Measurements from ENCODE around the gene NIT1.

NIT1 gene

GRCh38 chr1:161160671-161161145, 42.8 kb downstream of the NIT1 start:
- DNase-seq: no peak
- no peak for TF ChIP-seq GATA1 (IDR thresholded peaks at IDR 0.05; ENCODE audit: low read depth, low read length)
- TF ChIP-seq POLR2A (IDR thresholded peaks at IDR 0.05; ENCODE audit: low read length): no peak

DNA sequence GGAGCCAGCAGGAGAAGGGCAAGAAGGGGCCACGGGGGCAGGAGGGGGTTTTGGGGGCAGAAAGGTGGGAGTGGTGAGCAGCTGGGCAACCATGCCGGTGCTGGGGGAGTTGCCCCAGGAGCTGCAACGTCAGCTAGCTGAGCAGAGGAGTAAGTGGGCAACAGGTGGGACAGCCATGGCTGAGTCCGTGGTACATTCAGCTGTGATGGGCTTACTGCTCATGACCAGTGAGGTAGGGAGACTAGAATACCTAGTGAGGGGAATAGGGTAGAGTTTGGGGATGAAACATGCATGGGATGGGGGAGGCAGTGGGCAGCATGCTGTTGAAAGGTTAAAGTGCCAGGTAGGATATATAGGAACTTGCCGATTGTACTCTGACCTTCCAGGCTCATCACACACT, 43.7 kb downstream of the NIT1 start:
- DNase-seq: no peak
- TF ChIP-seq GATA1 (IDR thresholded peaks at IDR 0.05; ENCODE audit: low read depth, low read length): no peak
- no peak for TF ChIP-seq POLR2A (IDR thresholded peaks at IDR 0.05; ENCODE audit: low read length)

- TF ChIP-seq POLR2A (IDR thresholded peaks at IDR 0.05; ENCODE audit: low read length) (no peak), GATA1 (IDR thresholded peaks at IDR 0.05; ENCODE audit: low read depth, low read length) (no peak)
These were observed 44.1 kb downstream of the NIT1 start for GRCh38 chr1:161162052-161162451.

GRCh38 chr1:161162806-161163205, 44.9 kb downstream of the NIT1 start:
- DNase-seq: no peak
- TF ChIP-seq GATA1 (IDR thresholded peaks at IDR 0.05; ENCODE audit: low read depth, low read length) (no peak), POLR2A (IDR thresholded peaks at IDR 0.05; ENCODE audit: low read length) (no peak)

More at GRCh38 chr1:161162052-161162451, 44.1 kb downstream of the NIT1 start:
- no peak for DNase-seq

DNA sequence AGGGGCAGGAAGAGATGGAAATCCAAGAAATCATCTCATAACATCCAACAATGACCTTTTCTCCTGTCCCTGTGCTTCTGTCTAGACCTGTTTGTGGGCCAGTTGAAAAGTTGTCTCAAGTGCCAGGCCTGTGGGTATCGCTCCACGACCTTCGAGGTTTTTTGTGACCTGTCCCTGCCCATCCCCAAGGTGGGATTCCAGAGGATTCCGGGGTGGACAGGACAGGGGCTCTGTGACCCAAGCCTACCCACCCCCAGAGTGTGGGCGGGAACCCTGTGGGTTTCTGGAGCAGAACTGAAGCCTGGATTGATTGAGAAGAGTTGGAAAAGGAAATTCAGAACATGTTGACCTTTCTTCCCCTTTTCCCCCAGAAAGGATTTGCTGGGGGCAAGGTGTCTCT, 45.9 kb downstream of the NIT1 start:
- no peak for TF ChIP-seq GATA1 (IDR thresholded peaks at IDR 0.05; ENCODE audit: low read depth, low read length)
- no peak for DNase-seq

GRCh38 chr1:161164901-161165610, 47.2 kb downstream of the NIT1 start:
- DNase-seq: peak; percentile 45 to 68
- TF ChIP-seq GATA1 (IDR thresholded peaks at IDR 0.05; ENCODE audit: low read depth, low read length): no peak
- TF ChIP-seq POLR2A (IDR thresholded peaks at IDR 0.05; ENCODE audit: low read length): no peak

- DNase-seq: peak; percentile 100
- peak; percentile 99 for TF ChIP-seq POLR2A (IDR thresholded peaks at IDR 0.05; ENCODE audit: low read length)
- TF ChIP-seq GATA1 (IDR thresholded peaks at IDR 0.05; ENCODE audit: low read depth, low read length): peak; percentile 99
These were observed 48.1 kb downstream of the NIT1 start, which contains the start of gene PPOX for GRCh38 chr1:161165742-161166668. PPOX (plus strand) TSS chr1:161166426; CDS start chr1:161166848, 422 bp downstream.

DNA sequence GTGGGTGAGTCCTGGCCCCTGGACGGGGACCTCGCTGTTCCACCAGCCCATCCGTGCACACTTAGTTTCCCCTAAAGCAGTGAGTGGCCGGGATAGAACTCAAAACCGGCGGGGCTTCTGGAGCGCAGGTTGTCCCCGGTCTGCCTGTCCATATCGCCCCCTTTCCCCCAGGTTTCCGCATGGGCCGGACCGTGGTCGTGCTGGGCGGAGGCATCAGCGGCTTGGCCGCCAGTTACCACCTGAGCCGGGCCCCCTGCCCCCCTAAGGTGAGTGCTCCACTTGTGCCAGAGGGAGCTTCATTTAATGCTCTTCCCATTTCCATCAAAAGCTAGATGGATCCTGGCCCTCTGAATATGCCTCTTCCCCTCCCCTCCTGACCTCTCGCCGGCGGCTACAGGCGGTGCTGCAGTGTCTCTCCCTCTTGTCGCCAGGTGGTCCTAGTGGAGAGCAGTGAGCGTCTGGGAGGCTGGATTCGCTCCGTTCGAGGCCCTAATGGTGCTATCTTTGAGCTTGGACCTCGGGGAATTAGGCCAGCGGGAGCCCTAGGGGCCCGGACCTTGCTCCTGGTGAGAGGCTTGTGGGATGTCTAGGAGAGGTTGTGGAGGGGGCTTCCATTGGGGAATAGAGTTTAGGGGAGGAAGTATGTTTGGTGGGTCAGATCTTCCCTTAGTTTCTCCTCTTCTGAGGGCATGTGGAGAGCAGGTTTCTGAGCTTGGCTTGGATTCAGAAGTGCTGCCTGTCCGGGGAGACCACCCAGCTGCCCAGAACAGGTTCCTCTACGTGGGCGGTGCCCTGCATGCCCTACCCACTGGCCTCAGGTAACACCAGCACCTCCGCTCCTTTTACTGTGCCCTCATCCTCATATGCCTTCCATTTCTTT, 49.0 kb downstream of the NIT1 start:
- peak; percentile 83 to 89 for DNase-seq
- TF ChIP-seq GATA1 (IDR thresholded peaks at IDR 0.05; ENCODE audit: low read depth, low read length): no peak
- TF ChIP-seq POLR2A (IDR thresholded peaks at IDR 0.05; ENCODE audit: low read length): peak; percentile 96

DNA sequence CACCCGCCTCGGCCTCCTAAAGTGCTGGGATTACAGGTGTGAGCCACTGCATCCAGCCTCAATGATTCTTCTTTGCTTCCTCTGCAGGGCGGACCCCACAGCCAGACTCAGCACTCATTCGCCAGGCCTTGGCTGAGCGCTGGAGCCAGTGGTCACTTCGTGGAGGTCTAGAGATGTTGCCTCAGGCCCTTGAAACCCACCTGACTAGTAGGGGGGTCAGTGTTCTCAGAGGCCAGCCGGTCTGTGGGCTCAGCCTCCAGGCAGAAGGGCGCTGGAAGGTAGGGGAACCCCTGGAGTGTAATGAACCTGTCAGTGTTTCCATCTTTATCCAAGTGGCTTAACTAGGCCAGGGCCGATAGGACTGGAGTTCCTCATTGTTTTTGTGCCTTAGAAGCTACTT, 51.0 kb downstream of the NIT1 start:
- DNase-seq: no peak
- no peak for TF ChIP-seq POLR2A (IDR thresholded peaks at IDR 0.05; ENCODE audit: low read length)
- TF ChIP-seq GATA1 (IDR thresholded peaks at IDR 0.05; ENCODE audit: low read depth, low read length): no peak
